Progenitor cell of endocrine pancreas (in vitro differentiated cells): ENCODE data around the gene C20orf141. TPM values are rescaled to one million over a fixed set of nuclear protein-coding genes. Genes with fewer than 3 reads are reported as not detected.

Source experiments
- DNase-seq: peaks from one replicate; pipeline ENCODE4 v3.0.0; 2021; ENCODE audit warnings: low spot score; ENCODE audit not compliant: unreplicated experiment
- H3K27ac Mint-ChIP-seq: 2 replicates; pipeline ENCODE4 v1.8.0; 2021; ENCODE audit warnings: mild to moderate bottlenecking, moderate library complexity, mixed read lengths
- H3K27me3 Mint-ChIP-seq: 2 replicates; pipeline ENCODE4 v1.8.0; 2021; ENCODE audit warnings: mixed read lengths
- H3K36me3 Mint-ChIP-seq: 2 replicates; pipeline ENCODE4 v1.8.0; 2022; ENCODE audit warnings: mixed read lengths; ENCODE audit not compliant: insufficient read depth
- H3K4me1 Mint-ChIP-seq: 2 replicates; pipeline ENCODE4 v1.8.0; 2021; ENCODE audit warnings: low read depth, mixed read lengths
- H3K4me3 Mint-ChIP-seq: 2 replicates; pipeline ENCODE4 v1.8.0; 2021; ENCODE audit warnings: low read depth, mild to moderate bottlenecking, moderate library complexity, mixed read lengths
- H3K9me3 Mint-ChIP-seq: 2 replicates; pipeline ENCODE4 v1.8.0; 2021; ENCODE audit warnings: low read depth, mixed read lengths
- CTCF ChIP-seq: fragments of 200-600 bp; sonication (generic); IDR thresholded peaks from one replicate; pipeline ENCODE4 v1.5.0; 2021; ENCODE audit warnings: antibody characterized with exemption, mild to moderate bottlenecking; ENCODE audit not compliant: unreplicated experiment
- total RNA-seq: library from RNA; stranded (reverse); gene quantifications from 2 replicates; pipeline ENCODE4 v1.2.1, GENCODE V29; 2021

The C20orf141 gene
- total RNA-seq, 1 donor from 2014 or later, result not detected

GRCh38 chr20:2865101-2865500, 50.3 kb downstream of the C20orf141 start:
- Mint-ChIP-seq H3K4me1 (no peaks in the 10 kb centered on the region), H3K9me3 (no peaks in the 10 kb centered on the region), H3K27ac (no peak overlapping the region), H3K4me3 (no peak overlapping the region), H3K36me3 (peaks cover 5% of the 10 kb centered on the region), H3K27me3 (peaks cover 10% of the 10 kb centered on the region)
- DNase-seq, result no peak
- no peak for TF ChIP-seq CTCF

Other genes starting within 250 kb of the C20orf141 start
- gene NOP56, start 162.4 kb upstream of the C20orf141 start, total RNA-seq, result 271 and 282 TPM in 2 replicates
- gene IDH3B, start 150.8 kb upstream of the C20orf141 start, total RNA-seq, result 98.9 and 108 TPM in 2 replicates
- 63.8 and 64.9 TPM in 2 replicates for gene EBF4, start 122.2 kb upstream of the C20orf141 start, total RNA-seq
- gene CPXM1, start 14.4 kb upstream of the C20orf141 start, total RNA-seq, result 130 and 131 TPM in 2 replicates
- not detected in 2 replicates for gene TMEM239, start 1.4 kb downstream of the C20orf141 start, total RNA-seq
- gene PCED1A, start 25.7 kb downstream of the C20orf141 start, total RNA-seq, result 81.1 and 89.2 TPM in 2 replicates
- 47.8 and 48.5 TPM in 2 replicates for gene VPS16, start 25.8 kb downstream of the C20orf141 start, total RNA-seq
- 71.7 and 73.2 TPM in 2 replicates for gene PTPRA, start 58.5 kb downstream of the C20orf141 start, total RNA-seq
- 2.7 TPM in 2 replicates for gene GNRH2, start 228.6 kb downstream of the C20orf141 start, total RNA-seq
- gene MRPS26, start 231.1 kb downstream of the C20orf141 start, total RNA-seq, result 74.3 and 75.1 TPM in 2 replicates